NT2/D1 (cell line): ENCODE data around the gene KRTAP10-9.
A peak's percentile ranks its signal among the peaks of the same experiment; 100 is the strongest.
"Not testable (repeated sequence)": the region's sequence is repeated elsewhere in the genome, so short reads cannot be mapped to it uniquely, and the experiment has no call there.

Source experiments
- DNase-seq: peaks from one replicate; pipeline ENCODE4 v3.0.0-alpha.2; 2011; ENCODE audit warnings: low read depth, low spot score
- H3K27me3 ChIP-seq: 2 replicates; pipeline ENCODE4 v1.6.0; 2011; ENCODE audit warnings: mild to moderate bottlenecking; ENCODE audit not compliant: insufficient read length, insufficient read depth
- H3K36me3 ChIP-seq: 2 replicates; pipeline ENCODE4 v1.6.1; 2011; ENCODE audit warnings: mild to moderate bottlenecking, low read length, mixed read lengths; ENCODE audit not compliant: insufficient read depth, insufficient read length
- H3K4me1 ChIP-seq: 2 replicates; pipeline ENCODE4 v1.5.1; 2011; ENCODE audit not compliant: insufficient read depth, insufficient read length
- H3K4me3 ChIP-seq: 2 replicates; pipeline ENCODE4 v1.5.1; 2011; ENCODE audit warnings: low read depth; ENCODE audit not compliant: insufficient read length
- H3K9ac ChIP-seq: 2 replicates; pipeline ENCODE4 v1.6.0; 2011; ENCODE audit warnings: low read depth; ENCODE audit not compliant: insufficient read length
- H3K9me3 ChIP-seq: 2 replicates; pipeline ENCODE4 v1.5.1; 2011; ENCODE audit warnings: mild to moderate bottlenecking, low read length; ENCODE audit not compliant: insufficient read depth
- SUZ12 ChIP-seq: IDR thresholded peaks from 2 replicates; pipeline ENCODE4 v1.6.1; 2011; ENCODE audit not compliant: insufficient read length, insufficient read depth; ENCODE audit errors: extremely low read depth
- YY1 ChIP-seq: IDR thresholded peaks from 2 replicates; pipeline ENCODE4 v1.6.1; 2011; ENCODE audit not compliant: insufficient read length, insufficient read depth
- ZNF274 ChIP-seq: IDR thresholded peaks from 2 replicates; pipeline ENCODE4 v1.6.1; 2011; ENCODE audit warnings: mild to moderate bottlenecking, low read depth, low read length

KRTAP10-9 gene

GRCh38 chr21:44640761-44641160 lies 13.9 kb downstream of the KRTAP10-9 start:
- peaks cover 27% of the 10 kb centered on the region for H3K9me3 ChIP-seq

GRCh38 chr21:44643741-44644310 lies 16.9 kb downstream of the KRTAP10-9 start:
- Histone ChIP-seq H3K4me1 (peaks cover 6% of the 10 kb centered on the region), H3K27me3 (no peaks in the 10 kb centered on the region), H3K9me3 (peaks cover 27% of the 10 kb centered on the region), H3K36me3 (no peaks in the 10 kb centered on the region), H3K4me3 (no peak overlapping the region), H3K9ac (no peak overlapping the region)
- DNase-seq = no peak
- TF ChIP-seq SUZ12 (no peak), YY1 (no peak), ZNF274 (no peak)

More at GRCh38 chr21:44640761-44641160, 13.9 kb downstream of the KRTAP10-9 start:
- Histone ChIP-seq H3K4me1 (peaks cover 4% of the 10 kb centered on the region), H3K27me3 (no peaks in the 10 kb centered on the region), H3K4me3 (no peak overlapping the region), H3K9ac (no peak overlapping the region), H3K36me3 (no peaks in the 10 kb centered on the region)
- no peak for DNase-seq
- no peak for TF ChIP-seq YY1
- TF ChIP-seq ZNF274 = no peak
- TF ChIP-seq SUZ12 = no peak

DNA sequence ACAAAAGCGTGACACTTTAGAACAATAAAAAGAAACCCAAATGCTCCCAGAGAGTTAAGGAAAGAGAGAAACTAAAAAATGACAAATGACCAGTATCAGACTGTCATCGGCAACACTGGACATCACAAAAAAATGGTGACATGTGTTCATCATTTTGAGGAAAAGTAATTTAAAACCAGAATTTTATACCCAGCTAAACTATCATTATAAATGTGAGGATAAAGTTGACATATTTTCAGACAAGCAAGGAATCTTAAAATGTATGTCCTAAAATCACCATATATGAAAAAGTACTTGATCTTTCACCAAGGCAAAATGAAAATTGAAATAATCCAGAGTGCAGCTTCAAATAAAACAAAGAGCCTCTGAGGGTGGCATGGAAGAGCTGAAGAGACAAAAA lies 18.0 kb downstream of the KRTAP10-9 start:
- Histone ChIP-seq H3K9me3 (peaks cover 27% of the 10 kb centered on the region), H3K36me3 (no peaks in the 10 kb centered on the region), H3K4me3 (no peak overlapping the region), H3K9ac (no peak overlapping the region), H3K4me1 (peaks cover 10% of the 10 kb centered on the region), H3K27me3 (no peaks in the 10 kb centered on the region)
- TF ChIP-seq SUZ12 (no peak), YY1 (no peak), ZNF274 (no peak)
- no peak for DNase-seq

DNA sequence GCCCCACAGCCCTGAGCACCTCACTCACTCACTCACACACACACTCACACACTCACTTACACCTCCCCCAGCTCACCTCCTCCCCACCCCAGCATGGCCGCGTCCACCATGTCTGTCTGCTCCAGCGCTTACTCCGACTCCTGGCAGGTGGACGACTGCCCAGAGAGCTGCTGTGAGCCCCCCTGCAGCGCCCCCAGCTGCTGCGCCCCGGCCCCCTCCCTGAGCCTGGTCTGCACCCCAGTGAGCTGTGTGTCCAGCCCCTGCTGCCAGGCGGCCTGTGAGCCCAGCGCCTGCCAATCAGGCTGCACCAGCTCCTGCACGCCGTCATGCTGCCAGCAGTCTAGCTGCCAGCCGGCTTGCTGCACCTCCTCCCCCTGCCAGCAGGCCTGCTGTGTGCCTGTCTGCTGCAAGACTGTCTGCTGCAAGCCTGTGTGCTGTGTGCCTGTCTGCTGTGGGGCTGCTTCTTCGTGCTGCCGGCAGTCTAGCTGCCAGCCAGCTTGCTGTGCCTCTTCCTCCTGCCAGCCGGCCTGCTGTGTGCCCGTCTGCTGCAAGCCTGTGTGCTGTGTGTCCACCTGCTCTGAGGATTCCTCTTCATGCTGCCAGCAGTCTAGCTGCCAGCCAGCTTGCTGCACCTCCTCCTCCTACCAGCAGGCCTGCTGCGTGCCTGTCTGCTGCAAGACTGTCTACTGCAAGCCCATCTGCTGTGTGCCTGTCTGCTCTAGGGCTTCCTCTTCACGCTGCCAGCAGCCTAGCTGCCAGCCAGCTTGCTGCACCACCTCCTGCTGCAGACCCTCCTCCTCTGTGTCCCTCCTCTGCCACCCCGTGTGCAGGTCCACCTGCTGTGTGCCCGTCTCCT lies 19.7 kb downstream of the KRTAP10-9 start, which contains the start of gene KRTAP10-11:
KRTAP10-11 (plus strand) TSS at position 49 of the 856 bp plus-strand sequence; CDS start at position 94, 45 bp downstream.
- H3K27me3 ChIP-seq = not testable (repeated sequence)

GRCh38 chr21:44647222-44647552 lies 20.3 kb downstream of the KRTAP10-9 start:
- Histone ChIP-seq H3K27me3 (no peaks in the 10 kb centered on the region), H3K36me3 (no peaks in the 10 kb centered on the region), H3K9me3 (peaks cover 17% of the 10 kb centered on the region), H3K9ac (no peak overlapping the region), H3K4me3 (no peak overlapping the region), H3K4me1 (peaks cover 10% of the 10 kb centered on the region)
- TF ChIP-seq ZNF274 (no peak), YY1 (no peak), SUZ12 (no peak)
- no peak for DNase-seq

More for the DNA sequence above, 19.7 kb downstream of the KRTAP10-9 start, which contains the start of gene KRTAP10-11:
- DNase-seq, H3K36me3 ChIP-seq, H3K4me3 ChIP-seq, H3K9ac ChIP-seq: not testable (repeated sequence)
- Histone ChIP-seq H3K9me3 (peaks cover 17% of the 10 kb centered on the region), H3K4me1 (peaks cover 10% of the 10 kb centered on the region)

DNA sequence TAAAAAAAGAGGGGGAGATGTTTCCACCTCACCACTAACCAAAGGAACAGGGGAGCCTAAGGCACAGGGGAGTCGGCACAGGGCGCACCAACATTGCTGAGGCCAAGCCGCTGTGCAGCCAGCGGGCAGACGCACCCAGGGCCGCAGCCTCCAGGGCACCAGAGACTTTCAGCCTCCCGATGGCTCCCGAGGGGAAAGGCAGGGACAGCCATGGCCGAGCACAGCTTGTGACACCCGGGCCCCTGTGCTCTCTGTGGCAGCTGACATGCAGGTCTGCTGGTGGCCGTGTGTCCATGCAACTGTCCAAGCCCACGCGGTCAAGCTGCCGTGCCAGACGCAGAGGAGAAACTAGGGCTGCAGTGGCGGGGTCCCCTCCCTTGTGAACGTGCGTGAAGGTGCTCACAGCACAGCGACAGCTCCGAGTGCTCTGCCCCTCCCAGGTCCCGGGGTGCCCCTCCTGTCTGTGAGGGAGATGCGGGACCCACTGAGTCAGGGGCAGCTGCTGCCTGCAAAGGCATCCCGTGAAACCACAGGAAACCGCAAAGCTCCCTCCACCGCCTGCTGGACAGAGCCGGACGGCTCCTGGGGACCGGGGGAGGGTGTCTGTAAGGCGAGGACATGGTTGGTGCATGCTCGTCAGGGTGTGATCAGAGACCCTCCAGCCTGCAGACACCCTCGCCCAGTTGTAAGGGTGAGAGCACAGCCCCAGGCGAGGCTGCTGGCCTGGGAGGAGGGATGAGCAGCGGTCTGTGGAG lies 21.8 kb downstream of the KRTAP10-9 start:
- no peak overlapping the region for H3K4me3 ChIP-seq
- H3K9me3 ChIP-seq = peaks cover 16% of the 10 kb centered on the region
- DNase-seq = no peak
- no peak for TF ChIP-seq YY1
- no peak for TF ChIP-seq SUZ12
- TF ChIP-seq ZNF274 = no peak
- H3K27me3 ChIP-seq = no peaks in the 10 kb centered on the region
- peaks cover 10% of the 10 kb centered on the region for H3K4me1 ChIP-seq
- peak overlapping the region; percentile 6 for H3K9ac ChIP-seq
- H3K36me3 ChIP-seq = no peaks in the 10 kb centered on the region

DNA sequence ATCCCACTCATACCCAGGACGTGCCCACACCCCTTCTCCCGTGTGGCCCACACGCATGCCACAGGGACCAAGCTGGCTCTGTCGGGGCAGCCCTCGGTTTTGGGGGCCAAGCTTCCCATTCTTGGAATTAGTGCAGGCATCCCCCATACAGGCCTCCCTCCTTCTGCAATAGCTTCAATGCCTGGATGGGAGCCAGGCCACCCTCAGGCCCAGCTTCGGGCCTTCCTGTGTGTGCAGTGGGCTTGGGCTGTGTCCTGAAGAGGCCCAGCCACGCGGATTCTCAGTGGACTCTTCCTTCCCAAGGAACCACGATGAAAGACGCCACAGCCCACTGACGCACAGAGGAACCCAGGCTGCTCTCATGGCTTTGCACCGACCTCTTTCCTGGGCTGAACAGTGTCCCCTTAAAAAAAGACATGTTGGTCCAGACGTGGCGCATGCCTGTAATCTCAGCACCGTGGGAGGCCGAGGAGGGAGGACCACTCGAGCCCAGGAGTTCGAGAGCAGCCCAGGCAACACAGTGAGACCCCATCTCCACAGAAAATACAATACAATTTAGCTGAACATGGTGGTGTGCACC lies 22.7 kb downstream of the KRTAP10-9 start:
- no peak for TF ChIP-seq SUZ12
- Histone ChIP-seq H3K36me3 (no peaks in the 10 kb centered on the region), H3K9ac (no peak overlapping the region), H3K4me3 (no peak overlapping the region), H3K4me1 (peaks cover 10% of the 10 kb centered on the region), H3K27me3 (no peaks in the 10 kb centered on the region), H3K9me3 (peaks cover 7% of the 10 kb centered on the region)
- DNase-seq = no peak
